ENCODE data around the gene ARHGAP32.

DNA sequence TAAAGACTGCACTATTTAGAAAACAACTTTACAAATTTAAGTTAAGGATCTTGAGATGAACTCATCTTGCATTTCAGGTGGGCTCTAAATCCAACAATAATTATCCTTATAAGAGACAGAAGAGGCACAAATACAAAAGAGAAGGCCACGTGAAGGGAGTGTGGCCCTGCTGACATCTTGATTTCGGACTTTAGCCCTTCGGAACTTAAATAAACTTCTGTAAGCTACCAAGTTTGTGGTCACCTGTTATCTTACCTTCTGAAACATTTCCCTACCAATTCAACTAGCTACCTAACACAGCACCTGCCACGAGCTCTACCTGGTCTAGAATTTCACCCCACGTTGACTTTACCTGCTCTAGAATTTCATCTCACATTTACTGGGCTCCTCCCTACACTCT is 42.9 kb upstream of the ARHGAP32 start:
- TF ChIP-seq, protein P1, sequence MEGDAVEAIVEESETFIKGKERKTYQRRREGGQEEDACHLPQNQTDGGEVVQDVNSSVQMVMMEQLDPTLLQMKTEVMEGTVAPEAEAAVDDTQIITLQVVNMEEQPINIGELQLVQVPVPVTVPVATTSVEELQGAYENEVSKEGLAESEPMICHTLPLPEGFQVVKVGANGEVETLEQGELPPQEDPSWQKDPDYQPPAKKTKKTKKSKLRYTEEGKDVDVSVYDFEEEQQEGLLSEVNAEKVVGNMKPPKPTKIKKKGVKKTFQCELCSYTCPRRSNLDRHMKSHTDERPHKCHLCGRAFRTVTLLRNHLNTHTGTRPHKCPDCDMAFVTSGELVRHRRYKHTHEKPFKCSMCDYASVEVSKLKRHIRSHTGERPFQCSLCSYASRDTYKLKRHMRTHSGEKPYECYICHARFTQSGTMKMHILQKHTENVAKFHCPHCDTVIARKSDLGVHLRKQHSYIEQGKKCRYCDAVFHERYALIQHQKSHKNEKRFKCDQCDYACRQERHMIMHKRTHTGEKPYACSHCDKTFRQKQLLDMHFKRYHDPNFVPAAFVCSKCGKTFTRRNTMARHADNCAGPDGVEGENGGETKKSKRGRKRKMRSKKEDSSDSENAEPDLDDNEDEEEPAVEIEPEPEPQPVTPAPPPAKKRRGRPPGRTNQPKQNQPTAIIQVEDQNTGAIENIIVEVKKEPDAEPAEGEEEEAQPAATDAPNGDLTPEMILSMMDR (IDR thresholded peaks at IDR 0.05) = no peak
- no peak for TF ChIP-seq EP300 (IDR thresholded peaks at IDR 0.05)
- TF ChIP-seq POLR2A (IDR thresholded peaks at IDR 0.05) = no peak
